ENCODE data around the gene MMEL1.

The MMEL1 gene

DNA sequence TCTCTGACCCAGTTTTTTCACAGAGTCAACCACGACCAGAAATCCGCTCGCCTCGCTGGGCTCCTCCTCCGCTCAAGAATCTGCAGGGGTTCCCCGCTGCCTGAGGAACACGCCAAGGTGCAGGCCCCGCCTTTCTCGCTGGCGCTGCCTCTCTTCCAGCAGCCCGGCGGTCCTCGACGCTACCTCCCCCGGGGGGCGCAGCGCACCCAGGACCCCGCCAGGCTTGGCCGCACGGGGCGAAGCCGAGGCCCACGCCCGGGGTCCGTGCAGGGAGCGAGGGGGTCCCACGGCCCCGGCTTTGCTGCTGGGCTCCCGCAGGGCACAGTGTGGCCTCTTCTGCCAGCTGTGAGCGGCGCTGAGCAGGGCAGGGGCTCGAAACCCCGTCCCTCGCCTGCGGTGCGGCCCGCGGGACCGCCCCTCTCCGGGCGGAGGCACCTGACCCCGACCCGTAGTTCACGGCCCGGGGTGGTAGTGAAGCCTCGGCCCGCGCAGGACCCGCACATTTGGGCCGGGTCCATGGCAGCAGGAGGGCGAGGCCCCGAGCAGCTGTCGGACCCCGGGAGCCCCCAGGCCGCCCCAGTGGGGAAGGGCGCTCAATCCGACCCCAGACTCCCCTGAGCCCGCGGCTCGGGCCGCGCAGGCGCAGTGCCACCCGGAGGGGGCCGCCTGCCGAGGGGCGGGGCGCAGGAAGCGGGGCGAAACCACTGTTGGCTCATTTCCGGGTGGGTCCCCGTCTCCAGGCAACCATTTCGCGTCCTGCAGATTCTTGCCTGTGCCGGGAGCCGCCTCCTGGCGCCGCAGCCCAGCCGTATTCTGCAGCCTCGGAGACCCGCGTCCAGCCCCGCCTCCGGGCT lies 10.0 kb upstream of the MMEL1 start:
- peak overlapping the region; percentile 50 for H3K4me3 ChIP-seq (ENCODE audit: low read depth, low read length)

DNA sequence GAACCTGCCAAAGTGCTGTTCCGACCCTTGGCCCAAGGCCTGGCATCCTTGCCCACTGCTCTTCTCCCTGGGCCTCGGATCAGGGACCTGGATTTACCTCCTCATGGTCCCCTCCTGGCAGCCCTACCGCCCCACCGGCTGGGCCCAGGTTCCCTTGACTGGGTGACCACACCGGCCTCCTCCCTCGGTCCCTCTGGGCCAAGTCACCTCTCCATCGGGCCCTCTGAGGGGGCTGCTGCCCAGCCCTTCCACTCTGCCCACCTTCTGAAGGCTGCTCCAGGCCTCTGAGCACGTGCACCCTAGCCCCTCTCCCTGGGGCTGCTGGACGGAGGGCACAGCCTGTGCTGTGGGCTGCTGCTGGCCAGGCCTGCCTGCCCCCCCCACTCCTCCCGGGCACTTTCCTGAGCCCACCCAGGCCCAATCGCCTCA lies 9.3 kb upstream of the MMEL1 start:
- H3K4me3 ChIP-seq (ENCODE audit: low read depth, low read length), result peak overlapping the region; percentile 50

DNA sequence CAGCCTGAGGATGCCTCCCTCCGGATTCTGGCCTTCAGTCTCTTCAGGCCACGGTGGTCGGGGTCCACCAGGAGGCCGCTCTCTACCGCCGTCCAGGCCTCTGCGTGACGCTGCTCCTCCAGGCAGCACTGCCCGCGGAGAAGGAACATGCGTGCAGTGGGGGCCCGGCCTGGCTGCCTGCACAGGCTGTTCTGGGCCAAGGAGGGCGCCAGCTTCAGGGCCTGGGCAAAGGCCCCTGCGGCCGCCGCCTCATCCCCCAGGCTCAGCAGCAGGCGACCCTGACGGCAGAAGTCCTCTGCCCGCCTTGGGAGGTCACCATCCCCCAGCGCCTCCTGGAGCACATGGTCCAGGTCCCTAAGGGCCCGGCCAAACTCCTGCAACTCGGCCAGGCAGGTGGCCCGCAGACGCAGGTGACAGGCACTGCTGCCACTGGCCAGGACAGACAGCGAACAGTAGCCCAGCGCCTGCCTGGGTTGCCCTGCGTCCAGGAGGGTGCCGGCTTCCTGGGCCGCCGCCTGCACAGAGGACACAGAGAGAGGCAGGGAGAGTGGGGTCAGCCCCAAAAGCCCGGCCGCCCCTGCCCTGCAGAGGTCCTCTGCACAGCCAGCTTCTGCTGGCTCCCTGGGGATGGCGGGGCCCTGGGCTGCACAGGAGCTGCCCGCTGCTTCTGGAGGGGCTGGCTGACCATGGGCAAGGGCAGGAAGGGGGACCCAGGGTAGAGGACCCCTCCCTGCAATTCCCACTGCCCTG lies 8.7 kb upstream of the MMEL1 start:
- H3K4me3 ChIP-seq (ENCODE audit: low read depth, low read length), result no peak overlapping the region

DNA sequence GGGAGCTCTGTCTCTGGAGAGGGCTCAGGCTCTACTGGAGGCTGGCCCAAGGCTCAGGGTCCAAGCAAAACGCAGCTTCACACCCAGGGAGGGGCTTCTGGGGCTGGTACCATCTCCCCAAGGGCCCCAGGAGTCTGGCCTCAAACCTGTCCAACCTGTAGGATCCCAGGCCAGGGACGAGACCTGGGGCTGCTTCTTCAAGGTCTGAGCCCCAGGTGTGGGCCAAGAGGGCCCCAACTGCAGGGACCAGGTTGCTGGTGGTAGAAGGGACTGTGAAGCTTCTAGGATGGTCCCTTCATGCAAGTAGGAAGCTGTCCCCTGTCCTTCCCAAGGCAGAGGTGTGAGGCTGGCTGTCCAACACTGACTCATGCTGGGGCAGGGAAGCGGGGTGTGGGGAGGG lies 7.8 kb upstream of the MMEL1 start:
- H3K4me3 ChIP-seq (ENCODE audit: low read depth, low read length), result no peak overlapping the region

DNA sequence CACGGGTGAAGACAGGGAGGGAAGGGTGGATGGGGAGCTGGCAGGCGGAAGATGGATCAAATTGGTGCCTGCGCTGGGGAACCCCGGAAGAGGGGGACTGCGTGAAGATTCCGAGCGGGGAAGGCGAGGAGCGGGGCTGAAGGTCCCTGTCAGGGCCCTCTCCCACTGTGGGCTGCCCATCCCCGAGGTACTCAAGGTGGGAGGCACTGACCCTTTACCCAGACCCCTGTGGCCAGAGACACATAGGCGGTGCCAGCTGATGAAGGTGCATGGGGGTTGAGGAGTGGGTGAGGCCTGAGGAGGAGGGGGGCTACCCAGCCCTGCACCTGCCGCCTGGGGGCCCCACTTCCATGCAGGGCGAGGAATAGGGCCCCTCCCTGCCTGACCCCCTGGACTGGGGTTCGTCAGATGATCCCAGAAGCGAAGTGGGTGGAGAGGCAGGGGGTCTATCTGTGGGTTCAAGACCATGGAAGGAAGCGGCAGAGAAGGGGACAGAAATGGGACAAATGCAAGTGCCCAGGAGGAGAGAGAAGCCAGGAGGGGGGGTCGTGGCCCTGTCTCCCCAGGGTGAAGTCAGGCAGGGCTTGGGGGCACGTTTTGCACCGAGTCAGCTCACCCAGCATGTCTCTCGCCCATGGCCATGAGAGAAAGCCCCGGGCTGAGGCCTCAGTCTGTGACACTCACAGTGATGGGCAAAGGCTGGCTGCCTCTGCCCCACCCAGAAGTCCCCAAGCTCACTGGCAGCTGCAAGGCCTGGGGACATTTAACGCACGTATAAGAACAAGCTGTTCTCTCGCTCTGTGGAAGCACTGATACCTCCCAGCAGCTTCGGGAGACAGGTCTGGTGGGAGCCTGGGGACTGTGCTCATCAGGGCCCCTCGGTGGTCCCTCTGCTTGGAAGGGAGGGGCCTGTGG lies 7.0 kb upstream of the MMEL1 start:
- H3K4me3 ChIP-seq (ENCODE audit: low read depth, low read length), result no peak overlapping the region

DNA sequence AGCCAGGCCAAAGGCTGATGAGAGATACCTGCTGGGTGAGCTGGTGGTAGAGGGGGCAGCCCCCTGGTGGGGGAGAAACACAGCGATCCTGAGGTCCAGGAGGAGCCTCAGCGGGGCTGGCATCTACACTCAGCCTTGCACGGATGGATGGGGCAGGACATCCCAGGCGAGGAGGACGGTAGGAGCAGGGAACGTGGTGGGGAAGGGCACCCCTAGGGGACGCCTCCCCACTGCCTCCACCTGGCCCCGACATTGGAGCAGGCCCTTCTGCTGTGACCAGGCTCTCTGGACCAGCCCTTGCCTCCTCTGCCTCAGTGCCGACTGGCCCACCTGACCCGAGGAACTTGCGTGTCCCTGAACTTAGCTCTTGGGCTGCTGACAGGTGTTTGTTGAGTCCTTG lies 6.4 kb upstream of the MMEL1 start:
- H3K4me3 ChIP-seq (ENCODE audit: low read depth, low read length), result no peak overlapping the region

DNA sequence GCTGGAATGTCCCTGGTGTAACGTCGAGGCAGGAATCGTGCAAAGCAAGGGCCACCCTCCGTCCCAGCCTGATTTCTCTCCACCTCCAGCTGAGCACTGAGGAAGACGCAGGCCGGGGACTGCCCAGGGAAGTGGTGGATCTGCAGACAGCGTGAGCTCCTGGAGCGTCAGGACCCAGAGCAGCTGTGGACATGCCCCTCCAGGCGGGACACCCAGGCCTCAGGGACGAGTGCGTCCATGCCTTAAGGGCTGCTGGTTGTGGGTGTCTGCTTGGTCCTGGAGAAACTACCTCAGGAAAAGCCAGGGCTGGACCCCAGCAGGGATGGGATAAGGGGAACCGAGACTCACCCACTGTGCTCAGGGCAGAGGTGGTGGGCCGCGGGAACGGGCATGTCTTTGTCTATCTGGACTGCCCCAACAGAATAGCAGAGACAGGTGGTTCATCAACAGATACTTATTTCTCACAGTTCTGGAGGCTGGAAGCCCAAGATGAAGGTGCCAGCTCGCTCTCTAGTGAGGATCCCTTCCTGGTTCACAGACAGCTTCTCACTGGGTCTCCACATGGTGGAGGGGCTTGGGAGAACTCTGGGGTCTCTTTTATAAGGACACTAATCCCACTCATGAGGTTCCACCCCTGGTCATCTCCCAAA lies 5.8 kb upstream of the MMEL1 start:
- H3K4me3 ChIP-seq (ENCODE audit: low read depth, low read length), result no peak overlapping the region

DNA sequence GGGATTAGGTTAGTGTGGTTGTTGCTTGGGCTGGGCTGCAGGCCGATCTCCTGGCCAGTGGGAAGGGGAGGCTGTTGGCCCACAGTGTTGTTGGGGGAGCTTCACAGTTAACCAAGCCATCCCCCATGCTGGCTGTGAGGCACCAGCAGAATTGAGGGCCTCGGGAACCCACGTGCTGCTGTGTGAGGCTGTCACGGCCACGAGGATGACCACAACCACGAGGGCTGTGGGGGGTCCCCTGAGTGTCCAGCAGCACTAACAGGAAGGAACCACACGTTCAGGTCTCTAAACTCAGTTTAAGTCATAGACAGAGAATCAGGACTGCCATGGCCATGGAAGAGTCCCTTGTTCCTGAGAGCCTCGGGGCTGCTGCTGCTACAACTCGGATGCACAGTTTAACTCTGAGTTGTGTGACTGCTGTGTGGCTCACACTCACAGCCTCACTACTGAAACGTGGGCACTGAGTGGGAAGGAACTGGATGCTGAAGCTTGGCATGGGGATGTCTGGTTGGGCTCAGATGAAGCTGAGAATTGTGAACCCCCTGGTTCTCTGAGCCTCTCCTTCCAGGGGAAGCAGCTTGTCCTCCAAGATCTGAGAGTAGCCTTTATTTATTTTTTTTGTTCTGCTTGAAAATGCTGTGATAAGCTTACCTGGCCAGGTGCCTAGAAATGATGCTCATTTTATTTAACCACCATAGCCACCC lies 4.8 kb upstream of the MMEL1 start:
- no peak overlapping the region for H3K4me3 ChIP-seq (ENCODE audit: low read depth, low read length)

DNA sequence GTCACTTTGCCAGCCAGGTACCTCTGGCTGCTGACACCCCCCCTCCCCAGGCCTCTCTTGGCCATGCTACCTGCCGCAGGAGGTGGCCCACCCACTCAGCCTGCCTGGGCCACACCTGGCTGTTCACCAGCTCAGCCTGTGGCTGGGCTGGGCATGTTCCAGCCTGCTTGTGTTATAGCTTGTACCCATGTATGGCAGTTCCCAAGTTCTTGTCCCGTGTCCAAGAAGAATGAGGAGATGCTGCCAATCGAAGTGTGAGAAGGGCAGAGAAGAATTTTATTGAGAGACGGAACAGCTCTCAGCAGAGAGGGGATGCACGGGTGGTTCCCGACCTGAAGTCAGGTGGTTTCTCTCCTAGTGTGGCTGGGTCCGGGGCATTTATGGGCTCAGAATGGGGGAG lies 3.9 kb upstream of the MMEL1 start:
- H3K4me3 ChIP-seq (ENCODE audit: low read depth, low read length), result no peak overlapping the region

DNA sequence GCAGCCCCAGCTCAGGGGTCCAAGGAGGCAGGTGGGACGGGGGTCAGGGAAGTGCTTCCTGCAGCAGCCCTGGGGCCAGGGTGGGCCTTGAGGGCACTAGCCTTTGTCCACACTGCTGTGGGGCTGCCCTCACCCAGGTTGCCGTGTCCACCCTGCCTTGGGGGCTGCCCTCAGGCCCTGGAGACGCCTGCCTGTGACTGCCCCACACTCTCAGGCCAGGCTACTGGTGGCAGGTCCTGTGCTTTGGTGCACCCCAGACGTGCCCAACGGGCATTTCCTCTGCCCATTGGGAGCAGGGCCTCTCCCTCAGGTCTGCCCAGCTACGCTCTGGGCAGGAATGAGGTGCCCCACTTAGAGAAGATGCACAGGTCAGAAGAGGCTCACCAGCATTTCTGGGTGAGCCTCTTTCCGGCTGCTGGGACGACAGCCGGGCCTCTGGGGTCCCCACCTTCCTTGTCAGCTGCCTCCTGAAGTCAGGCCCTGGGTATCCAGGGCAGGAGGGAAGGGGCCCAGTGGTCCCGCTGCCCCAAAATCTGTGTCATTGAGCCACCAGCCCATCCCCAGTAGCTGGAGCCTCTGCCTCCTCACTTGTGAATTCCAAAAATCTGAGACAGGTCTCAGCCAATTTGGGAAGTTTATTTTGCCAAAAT lies 2.7 kb upstream of the MMEL1 start:
- no peak overlapping the region for H3K4me3 ChIP-seq (ENCODE audit: low read depth, low read length)

DNA sequence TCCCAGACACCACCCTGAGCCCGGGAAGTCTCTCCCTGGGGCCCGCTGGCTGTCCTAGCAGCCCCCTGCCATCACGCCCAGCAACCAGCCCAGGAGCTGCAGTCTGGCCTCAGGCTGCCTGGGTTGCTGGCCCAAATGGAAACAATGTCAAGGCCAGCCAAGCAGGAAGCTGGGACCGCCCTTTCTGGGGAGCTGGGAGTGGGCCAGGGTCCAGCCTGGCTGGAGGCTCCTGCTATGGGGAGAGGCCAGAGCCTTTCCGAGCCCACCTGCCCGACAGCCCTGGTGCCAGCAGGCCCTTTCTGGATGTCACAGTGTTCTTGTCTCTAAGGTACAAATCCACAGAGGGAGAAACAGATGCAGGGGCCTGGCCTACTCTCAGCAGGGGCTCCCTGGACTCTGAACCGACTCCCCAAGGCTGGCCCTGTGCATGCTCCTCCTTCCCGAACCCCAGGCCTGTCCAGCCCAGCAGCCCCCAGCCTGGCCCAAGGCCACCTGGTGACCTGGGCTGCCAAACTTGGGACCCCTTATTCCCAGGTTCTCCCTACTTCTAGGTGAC lies 1.2 kb upstream of the MMEL1 start:
- no peak overlapping the region for H3K4me3 ChIP-seq (ENCODE audit: low read depth, low read length)

DNA sequence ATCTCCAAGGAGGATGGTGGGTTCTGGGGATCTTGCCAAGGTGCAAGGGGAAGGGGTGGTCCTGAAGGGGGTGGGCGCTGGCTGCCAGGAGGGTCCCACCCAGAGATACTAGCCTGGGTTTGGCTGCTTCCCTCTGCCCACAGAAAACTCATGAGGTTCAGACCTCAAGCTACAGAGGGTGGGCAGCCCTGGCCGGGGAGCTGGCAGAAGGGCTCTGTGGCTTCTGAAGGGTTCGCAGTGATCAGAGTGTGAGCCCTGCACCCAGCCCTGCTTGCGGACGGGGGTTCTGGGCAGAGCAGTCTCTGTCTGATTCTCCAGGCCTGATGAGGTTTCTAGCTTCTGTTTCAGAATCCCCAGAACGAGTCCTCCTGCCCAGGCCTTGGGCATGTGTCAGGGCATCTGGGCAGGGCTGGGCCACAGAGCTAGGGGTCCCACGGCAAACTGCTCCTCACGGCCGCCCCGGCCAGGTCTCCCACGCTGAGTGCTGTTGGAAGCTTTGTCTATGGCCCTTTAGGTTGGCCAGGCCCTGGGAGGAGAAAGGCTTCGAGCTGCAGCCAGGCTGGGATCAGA lies 635 bp upstream of the MMEL1 start:
- no peak overlapping the region for H3K4me3 ChIP-seq (ENCODE audit: low read depth, low read length)

DNA sequence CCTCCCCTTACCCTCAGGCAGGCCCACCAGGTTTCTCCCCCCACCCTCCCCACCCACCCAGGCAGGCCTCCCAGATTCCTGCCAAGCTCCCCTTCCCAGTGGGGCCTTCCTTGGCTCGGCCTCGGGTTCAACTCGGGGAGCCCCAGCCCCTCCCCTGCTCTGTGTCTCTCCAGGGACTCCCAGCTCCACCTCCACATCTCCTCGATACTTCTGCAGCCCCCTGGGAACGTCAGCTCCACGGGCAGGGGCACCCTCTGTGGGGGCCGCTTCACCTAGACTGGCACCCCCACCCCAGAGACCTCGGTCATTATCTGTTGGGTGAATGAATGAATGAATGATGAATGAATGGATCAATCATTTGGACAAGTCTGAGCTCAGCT lies 775 bp downstream of the MMEL1 start:
- no peak overlapping the region for H3K4me3 ChIP-seq (ENCODE audit: low read depth, low read length)

DNA sequence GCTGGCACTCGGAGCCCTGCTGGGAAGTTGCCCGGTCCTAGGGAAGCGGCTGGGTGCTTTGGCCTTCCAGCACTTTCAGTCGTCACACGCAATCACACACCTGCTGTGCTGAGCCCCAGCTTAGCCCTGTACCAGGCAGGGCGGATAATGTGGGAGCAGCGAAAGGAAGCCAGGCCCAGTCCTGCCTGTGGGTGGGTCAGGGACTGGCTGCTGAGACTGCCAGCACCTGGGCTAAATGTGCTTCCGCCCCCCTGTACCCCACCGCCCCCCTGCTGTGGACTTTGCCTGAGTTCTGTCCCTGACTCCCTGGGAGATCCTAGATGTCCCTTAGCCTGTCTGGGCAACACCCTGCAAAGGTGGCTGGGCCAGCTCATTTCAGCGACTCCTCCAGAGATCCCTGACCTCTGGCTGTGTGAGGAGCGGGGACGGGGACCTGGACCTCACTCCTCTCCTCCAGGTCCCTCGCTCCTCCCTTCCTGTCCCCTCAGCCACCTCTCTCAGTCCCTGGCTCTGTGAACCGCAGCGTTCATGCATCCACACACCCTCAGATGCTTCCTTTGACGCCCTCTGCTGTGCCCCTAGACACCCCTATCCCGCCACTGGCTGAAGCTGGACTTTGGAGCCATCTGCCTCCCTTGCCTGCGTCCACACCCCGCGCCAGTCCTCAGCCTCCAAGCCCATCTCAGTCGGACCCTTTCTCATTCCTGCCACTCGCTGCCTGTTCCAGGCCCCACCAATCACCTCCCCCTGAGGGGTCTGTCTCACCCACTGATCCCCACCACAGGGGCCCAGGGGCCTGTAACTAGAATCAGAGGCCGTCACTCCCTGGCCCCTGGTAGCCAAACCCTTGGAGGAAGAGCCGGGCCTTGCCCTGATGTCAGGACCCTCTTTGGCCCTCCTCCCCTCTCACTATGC lies 1.4 kb downstream of the MMEL1 start:
- H3K4me3 ChIP-seq (ENCODE audit: low read depth, low read length), result no peak overlapping the region

DNA sequence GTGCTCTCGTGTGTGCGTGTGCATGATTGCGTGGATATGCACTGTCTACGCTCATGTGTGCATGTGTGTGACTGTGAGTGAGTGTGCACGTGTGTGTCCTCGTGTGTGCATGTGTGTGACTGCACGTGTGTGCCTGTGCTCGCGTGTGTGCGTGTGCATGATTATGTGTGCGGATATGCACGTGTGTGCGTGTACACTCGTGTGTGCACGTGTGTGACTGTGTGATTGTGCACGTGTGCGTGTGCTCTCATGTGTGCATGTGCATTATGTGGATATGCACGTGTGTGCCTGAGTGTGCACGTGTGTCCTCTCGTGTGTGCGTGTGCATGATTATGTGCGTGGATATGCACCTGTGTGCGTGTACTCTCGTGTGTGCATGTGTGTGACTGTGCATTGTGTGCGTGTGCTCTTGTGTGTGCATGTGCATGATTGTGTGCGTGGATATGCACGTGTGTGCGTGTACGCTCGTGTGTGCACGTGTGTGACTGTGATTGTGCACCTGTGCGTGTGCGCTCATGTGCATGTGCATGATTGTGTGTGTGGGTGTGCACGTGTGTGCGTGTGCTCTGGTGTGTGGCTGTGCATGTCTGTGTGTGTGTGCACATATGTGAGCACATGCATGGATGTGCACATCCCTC lies 2.2 kb downstream of the MMEL1 start:
- no peak overlapping the region for H3K4me3 ChIP-seq (ENCODE audit: low read depth, low read length)

DNA sequence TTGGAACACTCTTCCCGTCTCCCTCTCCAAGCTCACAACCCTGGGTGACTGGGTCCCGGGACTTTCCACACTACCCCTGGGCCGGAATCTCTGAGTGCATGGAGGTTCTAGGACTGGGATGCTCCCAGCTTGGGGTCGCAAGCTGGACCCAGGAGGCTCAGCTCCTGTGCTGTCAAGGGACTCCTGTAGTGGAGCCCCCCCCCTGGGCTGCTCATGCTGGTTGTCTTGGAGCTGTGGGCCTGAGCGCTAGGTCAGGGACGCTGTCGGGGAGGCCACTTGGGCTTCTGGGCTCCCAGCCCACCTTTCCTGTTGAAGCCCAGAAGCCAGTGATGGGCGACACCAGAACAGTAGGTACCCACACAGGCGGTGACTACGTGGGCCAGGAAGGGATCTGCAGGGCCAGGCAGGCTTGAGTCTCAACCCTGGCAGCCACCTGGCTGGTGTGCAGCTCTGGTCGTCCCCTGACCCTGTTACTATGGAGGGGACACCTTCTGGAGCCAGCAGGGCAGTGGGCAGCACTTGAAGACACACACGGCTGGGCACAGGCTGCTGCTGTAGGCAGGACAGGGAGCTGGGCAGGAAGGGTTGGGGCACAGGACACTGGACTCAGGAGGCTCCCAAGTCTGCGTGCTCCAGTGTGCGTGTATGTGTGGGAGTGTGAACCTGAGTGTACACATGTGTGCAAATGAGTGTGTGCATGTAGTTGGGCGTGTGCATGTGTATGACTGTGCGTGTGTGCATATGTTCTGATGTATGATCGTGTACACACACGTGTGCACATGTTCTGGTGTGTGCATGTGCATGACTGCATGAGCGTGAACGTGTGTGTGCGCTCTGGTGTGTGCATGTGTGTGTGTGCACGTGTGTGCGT lies 3.0 kb downstream of the MMEL1 start:
- no peak overlapping the region for H3K4me3 ChIP-seq (ENCODE audit: low read depth, low read length)

All from iPS-11a (cell line).